ENCODE data around the gene PCED1A.

Gene PCED1A

GRCh38 chr20:2829376-2829775 is 11.1 kb downstream of the PCED1A start:
- H3K4me3 ChIP-seq (ENCODE audit: low read length) = no peak overlapping the region
- no peak for DNase-seq (ENCODE audit: low read depth)
- TF ChIP-seq CTCF (conservative IDR thresholded peaks at IDR 0.05; ENCODE audit: low read depth, low read length) = no peak

- no peak for DNase-seq (ENCODE audit: low read depth)
- TF ChIP-seq CTCF (conservative IDR thresholded peaks at IDR 0.05; ENCODE audit: low read depth, low read length) = no peak
- H3K4me3 ChIP-seq (ENCODE audit: low read length) = no peak overlapping the region
Measured at GRCh38 chr20:2826655-2827054, 13.8 kb downstream of the PCED1A start.

- no peak for TF ChIP-seq CTCF (conservative IDR thresholded peaks at IDR 0.05; ENCODE audit: low read depth, low read length)
Measured at GRCh38 chr20:2825761-2826160, 14.7 kb downstream of the PCED1A start.

GRCh38 chr20:2822073-2822472 is 18.4 kb downstream of the PCED1A start:
- TF ChIP-seq CTCF (conservative IDR thresholded peaks at IDR 0.05; ENCODE audit: low read depth, low read length) = no peak
- no peak for DNase-seq (ENCODE audit: low read depth)
- H3K4me3 ChIP-seq (ENCODE audit: low read length) = no peak overlapping the region

More at GRCh38 chr20:2825761-2826160, 14.7 kb downstream of the PCED1A start:
- H3K4me3 ChIP-seq (ENCODE audit: low read length) = no peak overlapping the region
- no peak for DNase-seq (ENCODE audit: low read depth)

DNA sequence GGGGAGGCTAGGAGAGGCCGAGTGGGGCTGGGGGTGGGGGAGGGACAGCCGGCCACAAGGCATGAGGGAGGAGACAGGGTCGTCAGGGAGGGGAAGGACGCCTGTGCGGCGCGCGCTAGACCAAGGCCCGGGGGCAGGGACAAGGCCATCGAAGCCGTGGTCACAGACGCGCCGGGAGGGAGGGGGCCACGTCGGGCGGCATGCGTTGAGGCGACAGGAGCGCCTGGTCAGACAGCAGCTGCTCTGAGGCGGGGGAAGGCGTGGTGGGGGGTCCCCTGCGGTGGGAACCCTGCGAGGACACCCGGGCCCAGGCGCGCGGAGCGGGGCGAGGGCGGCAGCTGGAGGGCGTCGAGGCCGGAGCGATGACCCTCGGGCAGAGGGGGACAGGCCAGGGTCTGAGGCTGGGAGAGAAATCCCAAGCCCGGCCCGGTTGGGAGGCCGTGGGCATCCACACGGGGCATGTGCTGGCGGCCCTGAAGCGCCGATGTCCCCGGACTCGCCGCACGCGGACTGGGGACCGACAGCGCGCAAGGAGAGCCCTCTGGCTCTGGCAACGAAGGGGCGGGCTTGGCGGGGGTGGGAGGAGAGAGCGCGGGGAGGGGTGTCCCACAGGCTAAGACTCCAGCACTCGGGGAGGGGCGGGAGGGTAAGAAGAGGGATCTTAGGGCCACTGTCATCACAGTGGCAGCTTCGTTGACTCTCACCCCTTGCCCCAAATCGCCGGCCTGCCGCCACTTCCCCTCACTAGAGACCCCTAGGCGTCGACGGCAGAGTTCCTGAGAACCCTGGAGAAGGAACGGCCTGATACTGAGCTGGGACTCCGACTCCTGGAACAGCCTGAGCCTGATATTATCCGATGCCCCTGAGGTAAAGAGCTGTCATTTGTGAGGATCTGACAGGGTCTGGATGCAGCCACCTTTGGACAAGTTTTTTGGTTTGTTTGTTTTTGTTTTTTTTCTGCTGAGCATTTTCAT is 19.3 kb downstream of the PCED1A start:
- no peak for TF ChIP-seq CTCF (conservative IDR thresholded peaks at IDR 0.05; ENCODE audit: low read depth, low read length)
- H3K4me3 ChIP-seq (ENCODE audit: low read length) = no peak overlapping the region
- no peak for DNase-seq (ENCODE audit: low read depth)

GRCh38 chr20:2820084-2820895 is 20.2 kb downstream of the PCED1A start:
- H3K4me3 ChIP-seq (ENCODE audit: low read length) = no peak overlapping the region
- DNase-seq (ENCODE audit: low read depth) = no peak
- no peak for TF ChIP-seq CTCF (conservative IDR thresholded peaks at IDR 0.05; ENCODE audit: low read depth, low read length)

All from retinal pigment epithelial cell (primary cell).